Sigmoid colon (tissue), 4 donors: ENCODE results near the gene AGTRAP.

Experiments
- CTCF ChIP-seq, 4 experiments: fragments of 450-650 bp in 3 of 4; fragments of 200-600 bp in 1 of 4; IDR thresholded peaks; one replicate each; pipeline ENCODE4 v1.5.1; 2016 to 2019; ENCODE audit warnings: antibody characterized with exemption in 4 of 4, mild to moderate bottlenecking in 3 of 4, moderate library complexity in 2 of 4
- EP300 ChIP-seq, 4 donors: sonication (generic); formaldehyde crosslinking; IDR thresholded peaks; one replicate each; pipeline ENCODE4 v1.6.1; 2017; ENCODE audit warnings: antibody characterized with exemption in 4 of 4
- POLR2A ChIP-seq, 2 donors: fragments of 450-650 bp; IDR thresholded peaks; one replicate each; pipeline ENCODE4 v1.6.1; 2016; ENCODE audit warnings: antibody characterized with exemption in 2 of 2, mild to moderate bottlenecking in 2 of 2, moderate library complexity in 2 of 2

GRCh38 chr1:11774753-11775152 lies 38.8 kb downstream of the AGTRAP start:
- TF ChIP-seq CTCF (IDR thresholded peaks at IDR 0.05), result no peak
- no peak for TF ChIP-seq EP300 (IDR thresholded peaks at IDR 0.05)
- no peak for TF ChIP-seq POLR2A (IDR thresholded peaks at IDR 0.05)
